ENCODE data around the gene EGFL8.

The EGFL8 gene

DNA sequence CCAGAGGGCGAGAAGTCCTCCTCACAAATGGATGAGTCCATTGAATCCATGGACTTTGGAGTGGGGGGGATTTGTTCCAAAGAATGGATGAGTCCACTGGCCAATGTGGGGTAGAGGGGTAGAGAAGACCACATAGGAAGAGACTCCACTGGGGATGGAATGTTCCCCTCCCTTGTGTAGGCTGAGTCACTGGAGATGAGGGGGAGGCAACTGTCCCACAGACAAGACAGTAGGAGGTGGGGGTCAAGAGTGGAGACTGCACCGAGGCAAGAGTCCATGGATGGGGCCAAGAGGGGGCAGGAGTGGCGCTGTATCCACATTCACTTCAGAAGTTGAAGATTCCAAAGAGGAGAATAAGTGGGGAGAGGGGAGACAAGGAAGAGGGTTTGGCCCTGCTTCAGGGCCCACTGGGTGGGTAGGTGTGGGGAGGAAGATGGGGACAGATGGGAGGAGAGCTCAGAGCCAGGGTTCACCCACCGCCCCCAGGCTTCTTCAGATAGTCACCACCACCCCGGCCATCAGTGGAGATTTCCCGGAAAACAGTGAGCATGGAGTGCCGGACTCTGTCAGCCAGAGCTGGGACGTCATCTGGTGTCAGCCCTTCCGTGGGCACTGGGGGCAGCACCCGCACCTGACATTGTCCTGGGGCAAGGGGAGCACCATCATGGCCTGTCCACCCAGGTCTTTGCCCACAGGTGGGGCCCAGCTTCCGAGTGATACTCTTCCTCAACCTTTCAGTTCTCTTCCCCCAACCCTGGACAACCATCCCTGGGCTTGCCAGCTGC, 4.6 kb downstream of the EGFL8 start:
- H4K20me1 ChIP-seq (ENCODE audit: insufficient read depth, low read length) = no peaks in the 10 kb centered on the region
- no peaks in the 10 kb centered on the region for H3K27me3 ChIP-seq (ENCODE audit: low read depth, low read length)
- H3K4me3 ChIP-seq (ENCODE audit: low read length) = no peak overlapping the region
- H3K36me3 ChIP-seq (replicated peaks; ENCODE audit: low read depth, low read length) = no peaks in the 10 kb centered on the region
- H3K9ac ChIP-seq (ENCODE audit: low read length) = no peak overlapping the region
- no peaks in the 10 kb centered on the region for H3K9me3 ChIP-seq (ENCODE audit: insufficient read depth, low read length)
- no peak overlapping the region for H2AFZ ChIP-seq (ENCODE audit: low read depth, low read length)
- TF ChIP-seq, protein P1, sequence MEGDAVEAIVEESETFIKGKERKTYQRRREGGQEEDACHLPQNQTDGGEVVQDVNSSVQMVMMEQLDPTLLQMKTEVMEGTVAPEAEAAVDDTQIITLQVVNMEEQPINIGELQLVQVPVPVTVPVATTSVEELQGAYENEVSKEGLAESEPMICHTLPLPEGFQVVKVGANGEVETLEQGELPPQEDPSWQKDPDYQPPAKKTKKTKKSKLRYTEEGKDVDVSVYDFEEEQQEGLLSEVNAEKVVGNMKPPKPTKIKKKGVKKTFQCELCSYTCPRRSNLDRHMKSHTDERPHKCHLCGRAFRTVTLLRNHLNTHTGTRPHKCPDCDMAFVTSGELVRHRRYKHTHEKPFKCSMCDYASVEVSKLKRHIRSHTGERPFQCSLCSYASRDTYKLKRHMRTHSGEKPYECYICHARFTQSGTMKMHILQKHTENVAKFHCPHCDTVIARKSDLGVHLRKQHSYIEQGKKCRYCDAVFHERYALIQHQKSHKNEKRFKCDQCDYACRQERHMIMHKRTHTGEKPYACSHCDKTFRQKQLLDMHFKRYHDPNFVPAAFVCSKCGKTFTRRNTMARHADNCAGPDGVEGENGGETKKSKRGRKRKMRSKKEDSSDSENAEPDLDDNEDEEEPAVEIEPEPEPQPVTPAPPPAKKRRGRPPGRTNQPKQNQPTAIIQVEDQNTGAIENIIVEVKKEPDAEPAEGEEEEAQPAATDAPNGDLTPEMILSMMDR (IDR thresholded peaks at IDR 0.05; ENCODE audit: low read depth, low read length) = no peak
- no peak for TF ChIP-seq EZH2phosphoT487 (IDR thresholded peaks at IDR 0.05; ENCODE audit: low read depth)
- no peak overlapping the region for H3K27ac ChIP-seq (ENCODE audit: low read length)
- H3K79me2 ChIP-seq (ENCODE audit: low read length) = no peaks in the 10 kb centered on the region
- H3K4me2 ChIP-seq (ENCODE audit: low read length) = no peak overlapping the region
- peaks cover 6% of the 10 kb centered on the region for H3K4me1 ChIP-seq (ENCODE audit: low read length)

DNA sequence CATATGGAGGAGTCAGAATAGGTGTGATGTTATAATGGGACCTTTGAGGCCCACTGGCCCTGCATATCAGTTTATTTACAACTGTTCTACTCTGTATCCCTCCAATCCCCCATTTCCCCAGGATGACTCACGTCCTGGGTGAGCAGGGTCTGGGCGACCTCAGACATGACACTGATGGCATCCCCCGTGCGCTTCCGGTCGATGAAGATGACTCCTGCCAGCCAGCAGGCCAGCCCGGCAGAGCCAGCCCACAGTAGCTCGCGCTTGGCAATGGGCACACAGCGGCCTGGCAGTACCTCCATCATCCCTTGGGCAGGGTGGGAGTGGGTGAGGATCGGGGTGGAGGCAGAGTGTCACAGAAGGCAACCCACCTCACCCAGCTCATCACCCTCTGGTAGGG, 5.9 kb downstream of the EGFL8 start:
- no peak overlapping the region for H3K27ac ChIP-seq (ENCODE audit: low read length)
- TF ChIP-seq EZH2phosphoT487 (IDR thresholded peaks at IDR 0.05; ENCODE audit: low read depth) = no peak
- TF ChIP-seq, protein P1 (IDR thresholded peaks at IDR 0.05; ENCODE audit: low read depth, low read length) = no peak
- H4K20me1 ChIP-seq (ENCODE audit: insufficient read depth, low read length) = no peaks in the 10 kb centered on the region
- no peak overlapping the region for H3K9ac ChIP-seq (ENCODE audit: low read length)
- no peaks in the 10 kb centered on the region for H3K36me3 ChIP-seq (replicated peaks; ENCODE audit: low read depth, low read length)
- H3K9me3 ChIP-seq (ENCODE audit: insufficient read depth, low read length) = no peaks in the 10 kb centered on the region
- no peak overlapping the region for H3K4me2 ChIP-seq (ENCODE audit: low read length)
- H3K79me2 ChIP-seq (ENCODE audit: low read length) = peaks cover 8% of the 10 kb centered on the region
- no peak overlapping the region for H3K4me3 ChIP-seq (ENCODE audit: low read length)
- no peaks in the 10 kb centered on the region for H3K27me3 ChIP-seq (ENCODE audit: low read depth, low read length)
- H2AFZ ChIP-seq (ENCODE audit: low read depth, low read length) = no peak overlapping the region
- H3K4me1 ChIP-seq (ENCODE audit: low read length) = peaks cover 12% of the 10 kb centered on the region

- no peak overlapping the region for H2AFZ ChIP-seq (ENCODE audit: low read depth, low read length)
- no peak overlapping the region for H3K9ac ChIP-seq (ENCODE audit: low read length)
- H4K20me1 ChIP-seq (ENCODE audit: insufficient read depth, low read length) = no peaks in the 10 kb centered on the region
- H3K36me3 ChIP-seq (replicated peaks; ENCODE audit: low read depth, low read length) = no peaks in the 10 kb centered on the region
- H3K4me2 ChIP-seq (ENCODE audit: low read length) = no peak overlapping the region
- H3K9me3 ChIP-seq (ENCODE audit: insufficient read depth, low read length) = no peaks in the 10 kb centered on the region
- H3K79me2 ChIP-seq (ENCODE audit: low read length) = peaks cover 13% of the 10 kb centered on the region
- peaks cover 14% of the 10 kb centered on the region for H3K4me1 ChIP-seq (ENCODE audit: low read length)
- H3K27ac ChIP-seq (ENCODE audit: low read length) = no peak overlapping the region
- H3K27me3 ChIP-seq (ENCODE audit: low read depth, low read length) = no peaks in the 10 kb centered on the region
- TF ChIP-seq, protein P1 (IDR thresholded peaks at IDR 0.05; ENCODE audit: low read depth, low read length) = no peak
- no peak for TF ChIP-seq EZH2phosphoT487 (IDR thresholded peaks at IDR 0.05; ENCODE audit: low read depth)
- H3K4me3 ChIP-seq (ENCODE audit: low read length) = no peak overlapping the region
These were observed 6.8 kb downstream of the EGFL8 start for GRCh38 chr6:32171234-32171633.

GRCh38 chr6:32173051-32173727, 8.8 kb downstream of the EGFL8 start:
- Histone ChIP-seq H2AFZ (ENCODE audit: low read depth, low read length) (no peak overlapping the region), H3K9ac (ENCODE audit: low read length) (no peak overlapping the region), H3K9me3 (ENCODE audit: insufficient read depth, low read length) (no peaks in the 10 kb centered on the region), H3K4me3 (ENCODE audit: low read length) (no peak overlapping the region), H3K4me1 (ENCODE audit: low read length) (peaks cover 20% of the 10 kb centered on the region), H3K4me2 (ENCODE audit: low read length) (no peak overlapping the region), H4K20me1 (ENCODE audit: insufficient read depth, low read length) (no peaks in the 10 kb centered on the region), H3K36me3 (replicated peaks; ENCODE audit: low read depth, low read length) (no peaks in the 10 kb centered on the region), H3K27me3 (ENCODE audit: low read depth, low read length) (no peaks in the 10 kb centered on the region), H3K79me2 (ENCODE audit: low read length) (peaks cover 17% of the 10 kb centered on the region), H3K27ac (ENCODE audit: low read length) (no peak overlapping the region)
- TF ChIP-seq, protein P1 (IDR thresholded peaks at IDR 0.05; ENCODE audit: low read depth, low read length) = no peak
- TF ChIP-seq EZH2phosphoT487 (IDR thresholded peaks at IDR 0.05; ENCODE audit: low read depth) = no peak
